Peyer's patch (tissue), 4 donors: ENCODE data around the gene CDS2. TPM values are rescaled to one million over a fixed set of nuclear protein-coding genes. Genes with fewer than 3 reads are reported as not detected.

Experiments used
- DNase-seq, 3 donors: peaks; one replicate each; pipeline ENCODE4 v3.0.0-alpha.2; 2017 to 2019
- H3K27ac ChIP-seq, 4 donors: fragments of 200-600 bp; sonication (generic); one replicate each; pipeline ENCODE4 v1.5.1; 2016 to 2019
- H3K27me3 ChIP-seq, 2 donors: fragments of 200-600 bp; sonication (generic); one replicate each; pipeline ENCODE4 v1.5.1; 2019
- H3K36me3 ChIP-seq, 3 donors: fragments of 200-600 bp; sonication (generic); one replicate each; pipeline ENCODE4 v1.5.1; 2016 to 2019
- H3K4me1 ChIP-seq, 4 donors: fragments of 200-600 bp; sonication (generic); one replicate each; pipeline ENCODE4 v1.5.1; 2016 to 2019
- H3K4me3 ChIP-seq, 4 donors: fragments of 200-600 bp; sonication (generic); 1 replicate in 3 of 4; 2 replicates in 1 of 4; pipeline ENCODE4 v1.5.1; 2016 to 2019; ENCODE audit warnings: mild to moderate bottlenecking in 1 of 4
- H3K9me3 ChIP-seq, 4 donors: fragments of 200-600 bp; sonication (generic); one replicate each; pipeline ENCODE4 v1.5.1; 2016 to 2019; ENCODE audit warnings: mild to moderate bottlenecking in 1 of 4
- CTCF ChIP-seq, 6 experiments: fragments of 450-650 bp in 4 of 6; fragments of 200-600 bp in 2 of 6; sonication (generic) in 1 of 6; IDR thresholded peaks; one replicate each; pipeline ENCODE4 v1.5.1; 2017 to 2019; ENCODE audit warnings: antibody characterized with exemption in 6 of 6, mild to moderate bottlenecking in 3 of 6, moderate library complexity in 1 of 6
- POLR2A ChIP-seq, 2 donors: fragments of 450-650 bp; IDR thresholded peaks; one replicate each; pipeline ENCODE4 v1.5.1; 2017; ENCODE audit warnings: antibody characterized with exemption in 2 of 2, mild to moderate bottlenecking in 2 of 2, moderate library complexity in 2 of 2
- total RNA-seq, 4 donors: library from RNA; depleted of rRNA; stranded (reverse); fragments of >200 nt; gene quantifications; one replicate each; pipeline ENCODE4 v1.1.0, GENCODE V29; 2016

The CDS2 gene
- total RNA-seq, 4 donors from 2014 or later, result 18.2 to 24.6 (median 22.2) TPM

- no peak overlapping the region for H3K4me3 ChIP-seq
- H3K27ac ChIP-seq, result no peak overlapping the region
- no peaks in the 10 kb centered on the region for H3K36me3 ChIP-seq
- no peak for DNase-seq
- H3K4me1 ChIP-seq, result peaks cover 0 to 19% (median 0%) of the 10 kb centered on the region in 4 donors
- no peaks in the 10 kb centered on the region for H3K27me3 ChIP-seq
- H3K9me3 ChIP-seq, result no peaks in the 10 kb centered on the region
- TF ChIP-seq POLR2A (IDR thresholded peaks at IDR 0.05) (no peak), CTCF (IDR thresholded peaks at IDR 0.05) (no peak)
Observed at GRCh38 chr20:5140195-5140594, 13.4 kb downstream of the CDS2 start.

GRCh38 chr20:5141615-5142014 lies 14.8 kb downstream of the CDS2 start:
- Histone ChIP-seq H3K36me3 (no peaks in the 10 kb centered on the region), H3K27ac (no peak overlapping the region), H3K9me3 (no peaks in the 10 kb centered on the region), H3K4me3 (no peak overlapping the region), H3K4me1 (peaks cover 0 to 25% (median under 1%) of the 10 kb centered on the region in 4 donors), H3K27me3 (no peaks in the 10 kb centered on the region)
- DNase-seq, result no peak
- TF ChIP-seq POLR2A (IDR thresholded peaks at IDR 0.05) (no peak), CTCF (IDR thresholded peaks at IDR 0.05) (no peak)

GRCh38 chr20:5143851-5144250 lies 17.0 kb downstream of the CDS2 start:
- H3K27me3 ChIP-seq, result no peaks in the 10 kb centered on the region
- H3K4me3 ChIP-seq, result no peak overlapping the region
- peaks cover 0 to 45% (median 3%) of the 10 kb centered on the region in 4 donors for H3K4me1 ChIP-seq
- TF ChIP-seq POLR2A (IDR thresholded peaks at IDR 0.05) (no peak), CTCF (IDR thresholded peaks at IDR 0.05) (no peak)
- H3K27ac ChIP-seq, result no peak overlapping the region
- H3K36me3 ChIP-seq, result no peaks in the 10 kb centered on the region
- H3K9me3 ChIP-seq, result no peaks in the 10 kb centered on the region
- DNase-seq, result no peak

GRCh38 chr20:5145365-5146098 lies 18.7 kb downstream of the CDS2 start:
- TF ChIP-seq POLR2A (IDR thresholded peaks at IDR 0.05), result no peak
- TF ChIP-seq CTCF (IDR thresholded peaks at IDR 0.05), result no peak
- Histone ChIP-seq H3K27ac (no peak overlapping the region), H3K36me3 (no peaks in the 10 kb centered on the region), H3K4me3 (no peak overlapping the region), H3K27me3 (no peaks in the 10 kb centered on the region), H3K4me1 (peaks cover 4 to 54% (median 4%) of the 10 kb centered on the region in 4 donors), H3K9me3 (no peaks in the 10 kb centered on the region)
- DNase-seq, result no peak

- H3K9me3 ChIP-seq, result no peaks in the 10 kb centered on the region
- no peak overlapping the region for H3K4me3 ChIP-seq
- no peaks in the 10 kb centered on the region for H3K36me3 ChIP-seq
- H3K27ac ChIP-seq, result no peak overlapping the region
- H3K4me1 ChIP-seq, result peaks cover 5 to 56% (median 6%) of the 10 kb centered on the region in 4 donors
- no peak for DNase-seq
- TF ChIP-seq POLR2A (IDR thresholded peaks at IDR 0.05) (no peak), CTCF (IDR thresholded peaks at IDR 0.05) (no peak)
- no peaks in the 10 kb centered on the region for H3K27me3 ChIP-seq
Observed at GRCh38 chr20:5146099-5146668, 19.4 kb downstream of the CDS2 start.
